Measurements from ENCODE around the gene ZNF385B.

ZNF385B gene

GRCh38 chr2:179545024-179545423 is 316.4 kb downstream of the ZNF385B start:
- DNase-seq (ENCODE audit: extremely low read depth, low read depth), result no peak
- no peak for TF ChIP-seq CTCF (IDR thresholded peaks at IDR 0.05; ENCODE audit: low read depth, low read length)

- no peak for DNase-seq (ENCODE audit: extremely low read depth, low read depth)
- no peak for TF ChIP-seq CTCF (IDR thresholded peaks at IDR 0.05; ENCODE audit: low read depth, low read length)
Measured at GRCh38 chr2:179543361-179543901, 318.0 kb downstream of the ZNF385B start.

GRCh38 chr2:179541586-179541985 is 319.8 kb downstream of the ZNF385B start:
- no peak for TF ChIP-seq CTCF (IDR thresholded peaks at IDR 0.05; ENCODE audit: low read depth, low read length)
- DNase-seq (ENCODE audit: extremely low read depth, low read depth), result no peak

GRCh38 chr2:179539124-179539511 is 322.3 kb downstream of the ZNF385B start:
- no peak for DNase-seq (ENCODE audit: extremely low read depth, low read depth)
- TF ChIP-seq CTCF (IDR thresholded peaks at IDR 0.05; ENCODE audit: low read depth, low read length), result no peak

- TF ChIP-seq CTCF (IDR thresholded peaks at IDR 0.05; ENCODE audit: low read depth, low read length), result no peak
- no peak for DNase-seq (ENCODE audit: extremely low read depth, low read depth)
Measured at GRCh38 chr2:179538406-179539123, 322.8 kb downstream of the ZNF385B start.

- TF ChIP-seq CTCF (IDR thresholded peaks at IDR 0.05; ENCODE audit: low read depth, low read length), result no peak
Measured at GRCh38 chr2:179536185-179536584, 325.2 kb downstream of the ZNF385B start.

GRCh38 chr2:179533875-179534274 is 327.5 kb downstream of the ZNF385B start:
- no peak for TF ChIP-seq CTCF (IDR thresholded peaks at IDR 0.05; ENCODE audit: low read depth, low read length)

More at GRCh38 chr2:179536185-179536584, 325.2 kb downstream of the ZNF385B start:
- no peak for DNase-seq (ENCODE audit: extremely low read depth, low read depth)

More at GRCh38 chr2:179533875-179534274, 327.5 kb downstream of the ZNF385B start:
- no peak for DNase-seq (ENCODE audit: extremely low read depth, low read depth)
